ENCODE data around the gene DDX51.
"Not testable (repeated sequence)": the region's sequence is repeated elsewhere in the genome, so short reads cannot be mapped to it uniquely, and the experiment has no call there.

The DDX51 gene

DNA sequence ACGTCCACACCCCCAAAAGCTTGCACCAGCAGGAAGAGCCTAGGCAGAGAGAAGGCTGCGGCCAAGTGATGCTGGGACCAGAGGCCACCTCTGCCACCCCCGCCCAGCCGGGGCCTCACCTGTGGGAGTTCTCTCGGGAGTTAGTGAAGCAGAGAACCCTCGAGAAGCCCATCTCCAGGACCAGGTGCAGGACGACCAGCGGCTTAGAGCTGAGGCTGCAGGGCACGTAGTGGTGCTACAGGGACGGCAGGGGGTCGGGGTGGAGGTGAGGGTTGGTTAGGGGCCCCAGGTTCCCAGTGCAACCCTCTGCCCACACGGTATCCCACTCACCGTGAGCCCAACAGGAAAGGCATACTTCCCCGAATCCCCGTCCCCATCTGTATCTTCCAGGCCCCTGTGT, 3.6 kb downstream of the DDX51 start:
- DNase-seq (ENCODE audit: low spot score) = no peak

DNA sequence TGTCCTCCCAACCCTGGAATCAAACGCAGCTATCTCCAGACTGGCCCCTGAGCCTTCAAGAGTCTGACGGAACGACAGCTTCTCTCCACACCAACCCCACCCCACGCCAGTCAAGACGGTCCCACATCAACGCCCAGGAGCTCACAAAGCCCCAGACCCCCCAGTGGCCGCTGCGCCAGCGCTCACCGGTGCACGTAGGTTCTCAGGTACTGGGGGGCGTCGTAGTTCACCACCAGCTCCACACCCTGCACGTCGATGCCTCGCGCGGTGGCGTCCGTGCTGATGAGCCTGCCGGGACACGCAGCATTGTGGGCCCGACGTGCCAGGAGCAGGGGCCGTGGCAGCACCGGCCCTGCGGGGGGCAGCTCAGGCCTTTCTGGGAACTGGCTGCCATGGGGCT, 4.2 kb downstream of the DDX51 start:
- no peak for DNase-seq (ENCODE audit: low spot score)

GRCh38 chr12:132138941-132139871, 4.9 kb downstream of the DDX51 start:
- no peak for DNase-seq (ENCODE audit: low spot score)

DNA sequence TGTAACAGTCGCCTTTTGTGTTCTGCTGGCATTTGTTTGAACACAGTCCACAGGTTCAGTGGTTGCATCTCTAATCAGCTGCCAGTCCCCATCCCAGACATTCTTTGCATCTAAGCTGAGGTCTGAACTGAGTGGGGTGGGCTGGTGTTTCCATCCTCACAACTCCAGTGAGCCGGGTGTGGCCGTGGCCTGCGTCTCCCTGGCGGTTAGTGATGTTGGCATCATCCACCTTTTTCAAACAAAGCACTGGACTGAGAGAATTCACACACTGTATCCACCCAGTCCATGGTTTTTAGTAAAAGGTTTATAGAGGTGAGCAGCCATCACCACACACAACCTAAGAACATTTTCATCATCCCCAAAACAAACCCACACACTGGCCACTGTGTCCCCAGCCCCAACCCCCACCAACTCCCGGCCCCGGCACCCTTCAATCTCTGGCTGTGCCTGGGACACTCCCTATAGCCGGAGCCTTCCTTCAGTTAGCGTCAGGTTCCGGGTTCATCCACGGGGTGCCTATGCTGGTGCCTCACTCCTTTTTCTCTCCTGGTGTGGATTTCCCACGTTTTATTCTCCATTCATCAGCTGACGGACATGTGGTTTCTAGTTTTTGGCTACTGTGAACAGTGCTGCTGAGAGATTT, 6.5 kb downstream of the DDX51 start:
- no peak for DNase-seq (ENCODE audit: low spot score)

- DNase-seq (ENCODE audit: low spot score) = not testable (repeated sequence)
Observed at GRCh38 chr12:132136226-132136625, 7.9 kb downstream of the DDX51 start.

DNA sequence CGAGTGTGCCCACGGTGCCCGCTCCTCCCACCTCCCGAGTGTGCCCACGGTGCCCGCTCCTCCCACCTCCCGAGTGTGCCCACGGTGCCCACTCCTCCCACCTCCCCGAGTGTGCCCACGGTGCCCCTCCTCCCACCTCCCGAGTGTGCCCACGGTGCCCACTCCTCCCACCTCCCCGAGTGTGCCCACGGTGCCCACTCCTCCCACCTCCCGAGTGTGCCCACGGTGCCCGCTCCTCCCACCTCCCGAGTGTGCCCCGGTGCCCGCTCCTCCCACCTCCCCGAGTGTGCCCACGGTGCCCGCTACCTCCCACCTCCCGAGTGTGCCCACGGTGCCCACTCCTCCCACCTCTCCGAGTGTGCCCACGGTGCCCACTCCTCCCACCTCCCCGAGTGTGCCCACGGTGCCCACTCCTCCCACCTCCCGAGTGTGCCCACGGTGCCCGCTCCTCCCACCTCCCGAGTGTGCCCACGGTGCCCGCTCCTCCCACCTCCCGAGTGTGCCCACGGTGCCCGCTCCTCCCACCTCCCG, 9.4 kb downstream of the DDX51 start:
- DNase-seq (ENCODE audit: low spot score) = not testable (repeated sequence)

- DNase-seq (ENCODE audit: low spot score) = no peak
Observed at GRCh38 chr12:132133952-132134652, 10.0 kb downstream of the DDX51 start.

- no peak for DNase-seq (ENCODE audit: low spot score)
Observed at GRCh38 chr12:132132609-132133430, 11.3 kb downstream of the DDX51 start.

DNA sequence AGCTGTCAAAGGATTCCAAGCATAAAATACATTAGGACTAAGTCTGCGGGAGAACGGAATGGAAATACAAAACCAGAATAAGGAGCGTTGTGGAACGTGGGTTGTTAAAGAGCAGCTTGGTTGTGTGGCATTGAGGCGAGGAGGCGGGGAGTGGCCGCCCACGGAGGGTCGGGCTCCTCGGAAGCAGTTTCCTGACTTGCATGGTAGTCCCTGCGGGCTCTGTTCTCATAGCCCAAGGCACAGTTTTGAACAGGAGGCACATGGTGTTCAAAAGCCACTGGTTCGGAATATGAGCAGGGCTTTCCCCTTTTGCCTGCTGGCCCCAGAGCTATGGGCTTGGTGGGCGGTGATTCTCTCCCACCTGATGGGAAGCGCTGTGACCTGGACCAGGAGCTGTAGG, 12.2 kb downstream of the DDX51 start:
- DNase-seq (ENCODE audit: low spot score) = no peak

DNA sequence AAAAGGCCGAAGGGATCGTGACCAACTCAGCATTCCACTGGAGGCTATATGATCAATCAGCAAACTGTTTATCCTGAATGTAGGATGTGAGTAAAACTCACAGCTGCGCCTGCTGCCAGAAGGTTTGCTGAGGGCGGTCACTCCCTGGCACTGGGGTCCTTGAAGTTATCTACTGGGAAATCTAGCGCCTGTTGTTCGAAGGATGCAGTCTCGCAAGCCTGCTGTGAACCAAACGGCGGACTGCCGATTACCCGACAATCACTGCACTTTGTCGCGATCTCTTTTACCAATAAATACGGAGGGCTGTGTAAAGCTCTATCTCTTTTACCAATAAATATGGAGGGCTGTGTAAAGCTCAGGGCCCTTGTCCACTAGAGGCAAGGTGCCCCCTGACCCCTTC, 12.9 kb downstream of the DDX51 start:
- DNase-seq (ENCODE audit: low spot score) = no peak

- DNase-seq (ENCODE audit: low spot score) = no peak
Observed at GRCh38 chr12:132130690-132131089, 13.4 kb downstream of the DDX51 start.

- DNase-seq (ENCODE audit: low spot score) = no peak
Observed at GRCh38 chr12:132129007-132129406, 15.1 kb downstream of the DDX51 start.

- DNase-seq (ENCODE audit: low spot score) = no peak
Observed at GRCh38 chr12:132127041-132127440, 17.1 kb downstream of the DDX51 start.

DNA sequence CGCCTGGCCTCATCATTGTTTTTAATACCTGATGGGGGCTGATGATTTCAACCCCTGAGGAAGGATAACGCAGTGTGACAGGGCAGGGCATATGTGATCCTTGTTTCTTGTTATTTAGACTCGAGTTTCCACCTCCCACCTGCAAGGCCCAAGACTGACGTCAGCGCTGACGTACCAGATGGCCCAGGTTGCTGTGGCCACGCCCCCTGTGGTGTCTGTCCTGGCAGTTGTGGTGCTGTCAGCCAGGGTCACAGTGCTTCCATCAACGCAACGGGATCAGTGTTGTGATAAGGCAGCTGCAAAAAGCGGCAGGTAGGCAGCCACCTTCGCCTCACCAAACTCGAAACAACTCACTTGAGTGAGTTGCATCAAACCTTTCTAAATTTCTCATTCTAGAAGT, 18.4 kb downstream of the DDX51 start:
- no peak for DNase-seq (ENCODE audit: low spot score)

- DNase-seq (ENCODE audit: low spot score) = no peak
Observed at GRCh38 chr12:132124766-132125425, 19.2 kb downstream of the DDX51 start.

DNA sequence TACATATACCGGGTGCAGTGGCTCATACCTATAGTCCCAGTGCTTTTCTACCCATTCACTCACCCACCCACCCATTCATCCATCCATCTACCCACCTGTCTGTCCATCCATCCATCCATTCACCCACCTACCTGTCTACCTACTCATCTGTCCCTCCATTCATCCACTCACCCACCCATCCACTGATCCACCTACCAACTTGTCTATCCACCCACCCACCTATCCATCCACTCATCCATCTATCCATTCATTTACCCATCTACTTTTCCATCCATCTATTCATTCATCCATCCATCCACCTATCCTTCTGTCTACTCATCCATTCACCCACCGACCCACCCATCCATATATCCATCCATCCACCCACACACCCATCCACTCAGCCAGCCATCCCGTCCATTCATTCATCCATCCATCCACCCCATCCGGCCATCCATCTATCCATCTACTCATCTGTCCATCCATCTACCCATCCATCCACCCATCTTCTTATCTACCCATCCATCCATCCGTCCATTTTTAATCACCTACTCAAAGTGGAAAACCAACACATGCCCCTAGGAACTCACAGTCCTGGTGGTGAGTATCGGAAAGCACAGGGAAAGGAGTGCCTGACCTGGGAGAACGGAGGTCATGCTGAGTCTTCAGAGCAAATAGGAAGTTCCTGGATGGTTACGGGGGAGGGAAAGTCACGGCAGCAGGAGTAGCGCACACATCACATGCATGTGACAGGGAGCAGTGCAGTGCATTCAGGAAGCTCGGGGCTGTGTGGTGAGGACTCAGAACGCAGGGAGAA, 20.0 kb downstream of the DDX51 start:
- DNase-seq (ENCODE audit: low spot score) = no peak

DNA sequence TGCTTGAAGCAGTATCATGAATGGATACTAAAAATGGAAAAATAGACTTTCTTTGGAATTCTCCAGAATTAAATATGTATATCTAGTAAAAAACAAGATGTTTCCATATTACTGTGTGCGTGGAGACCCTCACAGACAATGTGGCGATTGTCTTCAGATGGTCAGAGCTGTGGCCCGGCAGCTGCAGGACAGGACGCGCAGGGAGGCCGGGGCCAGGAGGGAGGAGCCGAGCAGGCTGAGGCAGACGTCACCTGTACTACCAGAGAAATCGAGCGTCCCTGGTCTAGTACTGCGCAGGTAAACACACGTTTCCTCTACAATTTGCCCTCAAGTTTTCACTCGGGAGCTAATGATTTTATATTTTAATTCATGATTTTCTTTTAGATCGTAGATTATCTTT, 22.8 kb downstream of the DDX51 start:
- no peak for DNase-seq (ENCODE audit: low spot score)

- no peak for DNase-seq (ENCODE audit: low spot score)
Observed at GRCh38 chr12:132118876-132119275, 25.2 kb downstream of the DDX51 start.

DNA sequence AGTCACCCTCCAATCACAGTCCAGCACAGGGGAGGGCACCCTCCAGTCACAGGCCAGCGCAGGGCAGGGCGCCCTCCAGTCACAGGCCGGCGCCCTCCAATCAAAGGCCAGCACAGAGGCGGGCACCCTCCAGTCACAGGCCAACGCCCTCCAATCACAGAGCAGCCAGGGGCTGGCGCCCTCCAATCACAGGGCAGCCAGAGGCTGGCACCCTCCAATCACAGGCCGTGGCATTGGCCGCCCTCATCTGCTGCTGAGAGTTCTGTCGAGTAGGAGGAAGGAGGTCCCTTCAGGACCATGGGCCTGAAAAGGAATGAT, 26.6 kb downstream of the DDX51 start:
- DNase-seq (ENCODE audit: low spot score) = no peak
